HG02981 (cell line): Measurements from ENCODE around the gene PRR7.

ENCODE experiments used
- ATAC-seq: cut with Tn5 transposase; IDR thresholded peaks from one replicate; pipeline ENCODE4 v1.9.1; 2021; ENCODE audit warnings: mild to moderate bottlenecking, moderate library complexity; ENCODE audit not compliant: unreplicated experiment

PRR7 gene

DNA sequence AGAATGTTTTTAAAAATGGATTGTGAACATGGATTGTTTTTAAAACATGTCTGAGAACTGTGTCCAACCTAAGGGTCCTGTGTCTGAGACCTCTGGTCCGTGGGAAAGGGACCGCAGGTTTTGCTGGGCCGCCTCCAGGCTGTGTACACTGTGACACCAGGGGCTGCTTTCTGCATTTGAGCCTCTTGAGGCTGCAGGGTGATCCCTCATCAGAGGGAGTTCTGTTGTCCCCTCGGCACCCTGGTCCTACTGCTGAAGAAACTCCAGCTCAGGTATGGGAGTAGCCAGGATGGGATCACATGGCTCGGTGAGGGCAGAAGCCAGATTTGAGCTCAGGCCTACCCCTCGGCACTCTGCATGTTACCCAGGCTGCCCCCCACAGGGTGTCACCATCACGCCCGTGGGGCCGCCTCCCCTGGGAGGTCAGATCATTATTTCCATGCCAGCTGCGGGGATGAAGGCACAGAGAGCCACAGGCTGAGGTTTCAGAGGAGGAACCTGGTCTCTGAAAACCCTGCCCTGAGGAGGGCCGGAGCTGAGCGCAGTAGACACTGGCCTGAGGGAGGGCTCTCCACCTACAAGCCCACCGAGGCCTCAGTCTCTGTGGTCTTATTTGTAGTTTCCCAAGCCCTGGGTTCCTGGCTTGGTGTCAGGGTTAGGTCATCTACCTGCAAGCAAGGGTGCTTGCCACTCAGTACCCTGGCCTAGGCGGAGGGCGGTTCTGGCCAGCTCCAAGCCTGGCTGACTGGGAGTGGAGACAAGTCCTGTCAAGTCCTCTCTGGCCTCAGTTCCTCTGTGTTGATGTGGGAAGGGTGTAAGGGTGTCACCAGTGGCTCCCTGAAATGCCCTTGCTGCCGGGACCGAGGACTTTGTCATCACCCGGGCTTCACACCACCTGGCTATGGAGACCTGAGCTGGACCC lies 2.8 kb downstream of the PRR7 start:
- no peak for ATAC-seq

DNA sequence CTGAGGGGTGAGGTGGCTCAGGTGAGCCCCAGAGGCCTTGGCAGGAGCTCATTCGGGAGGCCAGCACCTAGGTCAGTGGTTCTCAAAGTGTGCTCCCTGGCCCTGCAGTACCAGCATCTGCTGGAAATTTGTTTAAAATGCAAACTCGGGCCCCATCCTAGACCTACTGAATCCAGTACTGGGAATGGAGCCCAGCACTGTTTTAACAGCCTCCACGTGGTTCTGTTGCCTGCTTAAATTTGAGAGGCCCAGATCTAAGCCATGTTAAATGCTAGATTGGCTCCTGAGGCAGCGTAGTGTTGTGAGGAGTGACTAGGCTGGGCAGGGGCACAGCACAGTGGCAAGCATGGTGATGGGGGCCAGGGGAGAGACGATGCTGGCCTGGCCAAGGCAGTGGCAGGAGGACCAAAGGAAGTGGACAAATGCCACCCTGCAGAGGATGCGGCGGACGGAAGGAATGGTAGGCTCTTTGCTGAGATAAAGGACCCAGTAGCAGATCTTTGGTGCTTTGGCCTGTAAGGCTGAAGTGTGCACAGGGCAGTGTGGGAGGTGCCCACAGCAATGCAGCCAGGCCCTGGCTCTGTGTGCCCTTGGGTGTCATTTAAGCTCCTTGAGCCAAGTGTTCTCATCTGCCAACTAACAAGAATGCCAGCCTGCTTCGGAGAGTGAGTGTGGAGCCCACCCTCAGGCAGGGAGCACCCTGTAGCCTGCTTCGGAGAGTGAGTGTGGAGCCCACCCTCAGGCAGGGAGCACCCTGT lies 4.2 kb downstream of the PRR7 start:
- no peak for ATAC-seq

DNA sequence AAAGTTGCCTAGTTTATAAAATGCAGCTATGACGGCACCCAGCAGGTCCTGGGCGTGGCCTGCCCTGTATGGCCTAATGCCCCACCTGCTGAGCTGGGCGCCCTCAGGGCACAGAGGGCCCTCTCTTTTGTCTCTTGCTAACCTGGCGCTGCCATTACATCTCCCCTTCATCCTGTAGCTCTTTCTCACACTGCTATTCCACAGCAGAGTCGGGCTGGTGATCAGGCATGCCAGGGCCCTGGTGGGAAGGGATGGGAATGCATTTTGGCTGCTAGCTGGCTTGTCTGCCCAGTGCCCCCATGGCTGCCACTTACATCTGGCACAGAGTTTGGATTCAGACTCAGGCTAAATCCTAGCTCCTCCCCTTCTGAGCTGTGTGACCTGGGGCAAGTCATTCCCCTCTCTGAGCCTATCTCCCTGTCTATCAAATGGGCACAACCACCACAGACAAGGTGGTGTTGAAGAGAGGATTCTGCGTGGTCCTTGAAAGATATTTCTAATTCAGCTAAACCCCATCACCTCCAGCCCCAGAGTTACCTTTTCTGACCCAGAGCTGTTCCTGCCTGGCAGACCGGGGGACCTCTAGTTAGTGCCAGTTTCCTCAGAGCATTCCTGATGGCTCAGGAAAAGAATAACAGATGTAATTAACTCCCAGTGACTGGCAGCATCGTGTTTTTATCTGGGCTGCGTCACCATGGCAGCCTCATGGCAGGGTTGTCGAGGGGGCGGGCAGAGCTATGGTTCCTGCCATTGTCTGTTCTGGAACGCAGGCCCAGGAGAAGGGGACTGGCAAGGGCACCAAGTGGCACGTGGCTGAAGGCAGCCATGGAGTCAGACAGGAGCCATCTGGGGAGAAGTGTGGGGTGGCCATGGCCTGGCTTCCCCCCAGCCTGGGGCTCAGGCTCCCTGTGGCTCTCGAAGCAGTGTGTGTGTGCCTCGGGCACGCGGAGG lies 6.3 kb downstream of the PRR7 start:
- no peak for ATAC-seq

DNA sequence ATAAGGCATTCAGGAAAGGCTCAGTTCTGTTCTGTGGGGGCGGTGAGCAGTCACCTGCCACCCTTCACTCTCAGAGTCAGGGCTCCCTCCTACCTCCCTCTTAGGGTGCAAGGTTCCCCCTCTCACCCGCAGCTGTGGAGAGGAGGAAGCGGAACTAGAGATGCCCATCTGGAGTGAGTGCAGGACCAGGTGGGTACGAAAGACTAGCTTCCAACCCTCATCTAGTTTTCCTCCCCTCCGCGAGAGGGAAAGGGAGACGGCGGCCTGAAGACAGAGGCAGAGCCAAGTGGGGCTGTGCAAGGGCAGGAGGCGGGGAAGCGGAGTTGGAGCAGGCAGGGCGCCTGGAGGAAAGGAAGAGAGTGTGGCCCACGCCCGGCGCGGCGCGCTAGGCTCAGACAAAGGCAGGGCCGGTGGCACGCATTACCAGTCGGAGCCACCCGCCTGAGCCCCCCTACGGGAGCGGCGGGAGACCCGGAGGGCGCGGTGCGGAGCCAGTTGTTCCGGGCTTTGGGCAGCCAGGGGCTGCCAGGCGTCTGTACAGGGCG lies 7.3 kb downstream of the PRR7 start:
- ATAC-seq, result peak; percentile 1

DNA sequence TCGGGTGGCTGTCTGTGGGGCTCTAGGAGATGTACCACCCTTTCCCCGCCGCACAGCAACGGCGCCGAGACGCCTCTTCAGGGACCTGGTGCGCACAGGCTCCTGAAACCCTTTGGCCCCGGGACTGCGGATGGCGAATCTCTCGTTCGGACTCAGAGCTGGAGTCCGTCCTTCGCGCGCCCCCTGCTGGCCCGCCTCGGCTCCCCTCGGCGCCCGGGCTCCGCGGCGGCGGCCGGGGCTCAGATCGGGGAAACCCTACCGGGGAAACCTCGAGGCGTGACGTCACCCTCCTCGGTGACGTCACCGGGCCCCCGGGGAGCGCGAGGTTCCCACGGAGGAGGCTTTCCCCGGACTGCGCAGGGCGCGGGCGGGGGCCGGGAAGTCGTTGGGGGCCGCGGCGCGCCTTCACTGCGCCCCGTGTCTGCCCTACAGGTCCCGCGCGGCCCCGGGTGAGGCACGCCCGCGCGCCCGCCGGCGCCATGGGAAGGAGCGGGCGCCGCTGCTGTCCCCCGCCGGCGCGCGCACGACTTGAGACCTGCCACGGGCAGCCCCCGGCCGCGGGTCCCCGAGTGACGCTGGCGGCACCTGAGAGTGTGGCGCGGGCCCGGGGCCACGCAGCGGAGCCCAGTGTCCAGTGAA lies 7.9 kb downstream of the PRR7 start:
- ATAC-seq, result peak; percentile 43

DNA sequence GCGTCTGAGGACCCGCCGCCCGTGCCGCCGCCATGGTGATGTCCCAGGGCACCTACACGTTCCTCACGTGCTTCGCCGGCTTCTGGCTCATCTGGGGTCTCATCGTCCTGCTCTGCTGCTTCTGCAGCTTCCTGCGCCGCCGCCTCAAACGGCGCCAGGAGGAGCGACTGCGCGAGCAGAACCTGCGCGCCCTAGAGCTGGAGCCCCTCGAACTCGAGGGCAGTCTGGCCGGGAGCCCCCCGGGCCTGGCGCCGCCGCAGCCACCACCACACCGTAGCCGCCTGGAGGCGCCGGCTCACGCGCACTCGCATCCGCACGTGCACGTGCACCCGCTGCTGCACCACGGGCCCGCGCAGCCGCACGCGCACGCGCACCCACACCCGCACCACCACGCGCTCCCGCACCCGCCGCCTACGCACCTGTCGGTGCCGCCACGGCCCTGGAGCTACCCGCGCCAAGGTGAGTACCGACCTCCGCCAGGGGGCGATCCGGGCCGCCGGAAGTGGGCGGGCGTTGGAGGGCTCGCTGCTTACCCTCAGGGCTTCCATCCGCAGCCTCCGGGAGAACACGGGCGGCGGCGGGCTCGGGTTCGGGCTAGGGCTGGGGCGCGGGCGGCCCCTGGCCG lies 8.5 kb downstream of the PRR7 start:
- ATAC-seq, result peak; percentile 46

DNA sequence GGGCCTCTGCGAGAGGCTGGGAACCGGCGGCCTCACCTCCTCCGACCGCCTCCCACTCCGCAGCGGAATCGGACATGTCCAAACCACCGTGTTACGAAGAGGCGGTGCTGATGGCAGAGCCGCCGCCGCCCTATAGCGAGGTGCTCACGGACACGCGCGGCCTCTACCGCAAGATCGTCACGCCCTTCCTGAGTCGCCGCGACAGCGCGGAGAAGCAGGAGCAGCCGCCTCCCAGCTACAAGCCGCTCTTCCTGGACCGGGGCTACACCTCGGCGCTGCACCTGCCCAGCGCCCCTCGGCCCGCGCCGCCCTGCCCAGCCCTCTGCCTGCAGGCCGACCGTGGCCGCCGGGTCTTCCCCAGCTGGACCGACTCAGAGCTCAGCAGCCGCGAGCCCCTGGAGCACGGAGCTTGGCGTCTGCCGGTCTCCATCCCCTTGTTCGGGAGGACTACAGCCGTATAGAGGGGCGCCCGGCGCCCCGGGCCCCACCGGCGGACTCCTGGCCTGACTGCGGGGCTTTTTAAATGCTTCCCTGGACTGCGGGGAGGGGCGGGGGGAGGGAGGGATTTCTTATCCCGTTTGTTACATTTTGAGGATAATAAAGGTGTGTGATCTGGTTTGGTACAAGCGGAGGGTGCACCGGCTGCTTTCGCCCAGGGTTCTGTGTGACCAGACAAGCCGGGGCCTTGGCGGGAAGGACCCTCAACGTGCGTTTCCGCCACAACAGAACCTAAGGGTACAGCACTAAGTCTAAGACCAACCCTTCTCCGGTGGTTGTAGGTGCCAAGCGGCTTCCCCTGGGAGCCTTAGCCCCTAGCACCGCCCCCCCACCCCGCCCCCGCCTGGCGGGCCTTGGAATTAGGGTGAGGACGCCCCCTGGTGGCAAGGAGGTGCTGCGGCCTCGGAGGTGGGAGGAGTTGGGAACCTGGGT lies 9.3 kb downstream of the PRR7 start:
- peak; percentile 7 for ATAC-seq

DNA sequence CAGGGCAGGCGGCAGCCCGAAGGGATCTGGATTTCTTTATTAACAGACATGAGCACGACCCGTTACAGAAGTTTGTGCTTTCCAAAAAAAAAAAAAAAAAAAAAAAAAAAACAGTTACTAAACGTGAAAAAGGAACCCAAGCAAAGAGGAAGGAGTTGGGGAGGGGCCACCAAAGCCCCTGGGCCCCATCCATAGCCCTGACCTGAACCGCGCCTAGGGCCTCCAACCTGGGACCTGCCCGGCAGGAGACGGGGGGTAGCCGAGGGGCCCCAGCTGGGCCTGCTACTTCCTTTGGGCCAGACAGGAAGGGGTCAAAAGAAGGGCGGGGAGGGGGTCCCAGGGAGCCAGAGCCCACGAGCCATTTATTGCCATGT lies 10.0 kb downstream of the PRR7 start:
- ATAC-seq, result no peak

DNA sequence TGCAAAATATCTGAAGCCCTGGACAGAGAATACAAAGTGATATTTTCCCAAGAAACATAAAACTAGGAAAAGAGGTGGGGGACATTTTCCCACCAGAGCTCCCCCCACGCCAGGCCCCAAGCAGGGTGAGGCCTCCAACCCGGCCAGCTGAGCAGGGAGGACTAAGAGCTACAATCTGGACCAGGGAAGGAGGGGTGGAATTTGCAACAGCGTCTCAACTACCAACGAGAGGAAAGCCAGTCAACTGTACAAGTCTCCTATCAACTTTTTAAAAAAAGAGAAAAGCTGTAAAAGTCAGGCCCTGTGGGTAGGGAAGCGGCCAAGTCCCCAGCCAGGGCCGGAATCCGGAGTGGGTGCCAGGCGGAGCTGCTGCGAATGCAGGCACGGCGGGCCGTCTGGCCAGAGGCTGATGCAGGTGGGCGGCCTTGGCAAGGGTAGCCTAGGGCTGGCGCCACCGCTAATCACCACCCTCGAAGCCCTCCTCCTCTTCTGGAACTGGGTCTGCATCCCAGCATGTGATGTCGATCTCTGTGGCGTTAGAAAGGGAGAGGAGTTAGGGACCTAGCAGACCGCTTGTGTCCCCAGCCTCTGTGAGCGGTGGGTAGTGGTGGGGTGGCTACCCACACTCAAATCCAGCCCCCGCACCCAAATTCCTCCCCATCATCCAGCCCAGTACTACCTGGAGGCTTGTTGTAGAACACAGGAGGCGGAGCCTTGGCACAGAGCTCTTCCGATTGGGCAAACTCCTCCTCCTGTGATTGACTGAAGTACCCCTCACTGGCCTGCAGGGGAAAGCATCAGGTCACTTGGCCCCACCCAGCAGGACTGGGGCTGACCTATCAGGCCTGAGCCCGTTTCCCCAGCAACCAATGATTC lies 10.6 kb downstream of the PRR7 start:
- peak; percentile 42 for ATAC-seq

DNA sequence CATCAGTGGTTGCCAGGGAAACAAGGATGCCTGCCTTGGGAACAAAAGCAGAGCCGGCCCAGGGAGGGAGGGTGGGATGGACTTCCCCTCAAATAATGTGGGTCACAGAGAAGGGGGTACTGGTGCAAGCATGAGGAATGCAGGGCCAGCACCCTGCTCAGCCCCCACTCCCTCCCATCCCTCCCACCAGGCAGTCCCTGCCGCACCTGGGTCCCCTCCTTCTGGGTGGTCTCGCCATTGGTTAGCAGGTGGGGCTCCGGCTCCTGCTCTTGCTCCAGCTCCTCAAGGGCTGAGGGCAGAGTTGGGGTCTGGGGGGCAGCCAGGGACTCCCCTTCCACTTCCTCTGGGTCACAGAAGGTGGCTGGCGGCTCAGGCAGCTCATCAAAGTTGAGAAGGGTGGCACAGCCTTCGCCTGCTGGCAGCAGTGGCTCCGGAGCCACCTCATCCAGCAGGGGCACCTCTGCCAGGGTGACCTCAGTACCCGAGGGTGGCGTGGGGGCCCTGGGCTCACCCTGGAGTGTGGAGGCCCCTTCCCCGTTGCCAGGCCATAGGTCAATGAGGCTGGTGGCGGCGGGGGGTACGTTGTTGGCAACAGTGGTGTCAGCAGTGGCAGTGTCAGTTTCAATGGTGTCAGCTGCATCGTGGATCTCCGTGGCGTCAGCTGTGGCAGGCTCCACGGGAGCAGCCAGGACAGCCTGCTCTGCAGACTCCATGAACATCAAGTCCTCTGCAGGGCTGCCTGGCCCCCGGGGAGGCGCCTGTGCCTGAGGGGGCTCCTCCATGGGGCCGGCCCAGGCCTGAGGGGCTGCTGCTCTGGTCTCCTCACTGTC lies 11.5 kb downstream of the PRR7 start:
- ATAC-seq, result no peak

DNA sequence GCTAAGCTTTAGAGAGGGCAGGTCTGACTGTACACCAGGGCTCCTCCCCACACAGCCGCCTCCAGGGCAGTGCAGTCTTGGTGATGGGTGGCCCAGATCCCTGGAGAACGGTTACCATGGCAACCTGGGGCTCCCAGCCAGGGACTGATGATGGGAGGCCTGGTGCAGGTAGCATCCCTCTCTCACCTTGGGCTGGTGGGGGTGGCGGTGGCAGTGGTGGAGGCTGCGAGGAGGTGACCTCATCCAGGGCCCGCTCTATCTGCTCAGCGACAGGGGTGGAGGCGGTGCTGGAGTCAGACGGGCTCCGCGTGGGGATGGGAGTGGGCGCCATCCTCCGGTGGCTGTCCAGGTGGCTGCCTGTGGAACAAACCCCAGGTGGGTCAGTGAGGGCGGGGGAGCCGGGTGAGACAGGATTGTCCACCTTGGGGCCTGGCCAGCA lies 12.3 kb downstream of the PRR7 start:
- ATAC-seq, result no peak

DNA sequence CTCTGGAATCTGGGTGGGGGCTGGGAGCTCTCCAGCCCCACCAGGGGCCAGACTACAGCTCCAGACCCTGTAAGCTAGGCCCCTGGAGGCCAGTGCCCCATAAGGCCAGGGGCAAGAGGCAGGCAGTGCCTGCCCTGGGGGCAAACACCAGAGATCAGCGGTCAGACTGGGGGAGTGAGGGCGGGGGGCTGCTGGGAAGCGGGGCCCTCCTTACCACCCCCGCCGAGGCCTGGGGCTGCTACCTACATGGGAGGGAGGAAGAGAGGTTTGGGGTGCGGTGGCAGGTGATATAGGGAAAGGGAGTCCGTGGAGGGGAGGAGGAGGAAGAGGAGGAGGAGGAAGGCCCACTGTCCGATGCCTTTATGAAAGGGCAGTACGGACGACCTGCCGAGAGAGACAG lies 12.7 kb downstream of the PRR7 start:
- no peak for ATAC-seq

DNA sequence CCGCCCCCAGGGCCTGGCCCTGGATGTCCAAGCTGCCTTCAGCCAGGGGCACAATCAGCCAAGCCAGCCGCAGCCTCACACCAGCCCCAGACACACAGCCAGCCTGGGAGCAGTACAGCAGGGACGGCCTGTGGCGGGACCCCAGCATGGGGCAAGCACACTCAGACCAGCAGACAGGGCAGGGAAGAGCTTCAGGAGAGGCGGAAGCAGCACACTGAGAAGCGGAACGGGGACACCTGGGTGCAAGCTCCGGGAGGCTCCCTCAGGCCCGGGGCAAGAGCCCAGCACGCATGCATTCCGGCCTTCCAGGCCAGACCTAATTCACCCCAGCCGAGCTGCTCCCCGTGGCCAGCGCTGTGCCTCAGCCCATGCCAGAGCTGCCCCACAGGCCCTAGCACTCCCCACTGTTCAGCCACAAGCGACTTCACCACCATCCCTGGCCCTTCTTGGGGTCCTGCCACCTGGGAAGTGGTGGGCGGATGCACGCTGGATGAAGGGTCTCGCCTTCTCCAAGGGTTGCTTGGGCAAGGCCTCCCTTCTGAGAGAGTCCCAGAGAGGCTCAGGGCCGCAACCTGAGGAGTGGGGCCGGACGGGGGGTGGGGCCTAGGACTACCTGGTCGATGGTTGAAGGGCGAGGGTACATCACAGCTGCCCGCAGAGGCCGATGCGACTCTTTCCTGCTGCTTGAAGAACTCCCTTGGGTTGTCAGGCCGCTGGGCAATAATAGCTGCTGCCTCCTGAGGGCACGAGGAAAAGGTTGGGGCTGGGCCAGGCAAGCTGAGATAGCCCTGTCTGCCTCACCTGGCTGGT lies 13.4 kb downstream of the PRR7 start:
- ATAC-seq, result no peak

DNA sequence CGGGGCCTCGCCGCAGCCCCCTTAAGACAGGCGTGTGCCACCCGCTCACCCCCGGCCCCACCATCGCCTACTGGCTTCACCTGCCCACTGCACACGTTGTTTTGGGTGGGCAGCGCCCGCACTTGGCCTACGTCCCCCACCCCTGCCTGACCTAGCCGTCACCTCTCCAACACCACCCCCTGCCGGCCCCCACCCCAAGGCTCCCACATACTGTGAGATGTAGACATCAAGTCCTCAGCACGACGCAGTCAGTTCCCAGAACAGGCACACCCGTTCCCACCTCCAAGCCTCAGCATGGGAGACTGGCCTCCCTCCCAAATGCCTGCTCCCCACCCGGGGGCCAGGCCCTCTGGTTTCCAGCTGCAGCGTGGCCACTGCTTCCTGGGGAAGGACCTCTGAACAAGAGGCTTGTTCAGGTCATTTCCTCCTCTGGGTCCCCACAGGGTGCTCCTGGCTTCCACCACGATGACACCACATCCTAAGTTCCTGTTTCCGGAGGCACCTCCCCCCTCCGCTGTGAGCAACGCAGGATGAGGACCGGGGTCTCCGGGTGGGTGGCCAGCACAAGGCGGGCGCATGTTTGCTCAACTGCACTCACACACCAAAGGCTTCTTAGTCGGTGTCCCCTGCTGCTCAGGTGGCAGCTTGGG lies 15.5 kb downstream of the PRR7 start:
- ATAC-seq, result no peak

DNA sequence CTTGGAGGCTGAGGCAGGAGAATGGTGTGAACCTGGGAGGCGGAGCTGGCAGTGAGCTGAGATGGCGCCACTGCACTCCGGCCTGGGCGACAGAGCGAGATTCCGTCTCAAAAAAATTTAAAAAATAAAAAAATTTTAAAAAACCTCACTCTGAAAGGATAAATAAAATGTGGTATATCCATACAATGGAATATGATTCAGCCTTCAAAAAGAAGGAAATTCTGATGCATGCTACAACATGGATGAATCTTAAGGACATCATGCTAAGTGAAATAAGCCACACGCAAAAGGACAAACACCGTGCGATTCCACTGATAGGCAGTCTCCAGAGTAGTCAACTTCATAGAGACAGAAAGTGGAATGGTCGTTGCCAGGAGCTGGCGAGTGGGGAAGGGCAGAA lies 18.4 kb downstream of the PRR7 start:
- no peak for ATAC-seq

DNA sequence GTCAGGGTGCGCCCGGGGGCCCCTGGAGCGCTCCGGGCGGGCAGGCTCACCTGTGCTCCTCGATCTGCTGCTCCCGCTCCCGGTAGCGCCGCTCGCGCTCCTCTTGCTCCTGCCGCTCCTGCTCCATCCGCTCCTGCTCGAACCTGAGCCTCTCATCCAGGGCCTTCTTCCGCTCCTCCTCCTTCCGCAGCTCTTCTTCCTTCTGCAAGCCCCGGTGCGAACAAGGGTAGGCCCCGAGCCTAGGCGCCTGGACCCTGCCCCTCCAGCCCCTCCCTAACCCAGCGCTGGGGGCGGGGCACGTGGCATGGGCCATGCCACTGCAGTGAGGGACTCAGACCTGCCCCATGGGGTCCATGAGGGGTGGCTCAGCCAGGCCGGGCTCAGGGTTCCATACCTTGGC lies 20.2 kb downstream of the PRR7 start:
- no peak for ATAC-seq
